ENCODE measurements around the gene CD63.

The CD63 gene

GRCh38 chr12:55767156-55767555 is 38.3 kb upstream of the CD63 start:
- H3K9ac ChIP-seq (ENCODE audit: low read length) = no peak overlapping the region
- TF ChIP-seq, protein P1, sequence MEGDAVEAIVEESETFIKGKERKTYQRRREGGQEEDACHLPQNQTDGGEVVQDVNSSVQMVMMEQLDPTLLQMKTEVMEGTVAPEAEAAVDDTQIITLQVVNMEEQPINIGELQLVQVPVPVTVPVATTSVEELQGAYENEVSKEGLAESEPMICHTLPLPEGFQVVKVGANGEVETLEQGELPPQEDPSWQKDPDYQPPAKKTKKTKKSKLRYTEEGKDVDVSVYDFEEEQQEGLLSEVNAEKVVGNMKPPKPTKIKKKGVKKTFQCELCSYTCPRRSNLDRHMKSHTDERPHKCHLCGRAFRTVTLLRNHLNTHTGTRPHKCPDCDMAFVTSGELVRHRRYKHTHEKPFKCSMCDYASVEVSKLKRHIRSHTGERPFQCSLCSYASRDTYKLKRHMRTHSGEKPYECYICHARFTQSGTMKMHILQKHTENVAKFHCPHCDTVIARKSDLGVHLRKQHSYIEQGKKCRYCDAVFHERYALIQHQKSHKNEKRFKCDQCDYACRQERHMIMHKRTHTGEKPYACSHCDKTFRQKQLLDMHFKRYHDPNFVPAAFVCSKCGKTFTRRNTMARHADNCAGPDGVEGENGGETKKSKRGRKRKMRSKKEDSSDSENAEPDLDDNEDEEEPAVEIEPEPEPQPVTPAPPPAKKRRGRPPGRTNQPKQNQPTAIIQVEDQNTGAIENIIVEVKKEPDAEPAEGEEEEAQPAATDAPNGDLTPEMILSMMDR (IDR thresholded peaks at IDR 0.05; ENCODE audit: low read length) = no peak
- TF ChIP-seq EZH2phosphoT487 (IDR thresholded peaks at IDR 0.05; ENCODE audit: low read length) (no peak), EZH2 (optimal IDR thresholded peaks at IDR 0.05; ENCODE audit: low read depth, low read length) (no peak)
- no peak overlapping the region for H3K4me3 ChIP-seq (ENCODE audit: low read length)
- H3K9me2 ChIP-seq (replicated peaks; ENCODE audit: insufficient read depth, low read length) = no peaks in the 10 kb centered on the region
- 0 out of 2 replicates have a peak, but pooled peaks cover 3% of the 10 kb centered on the region for H4K20me1 ChIP-seq (ENCODE audit: insufficient read depth, low read length)
- H3K36me3 ChIP-seq (replicated peaks; ENCODE audit: insufficient read depth, low read length) = peaks cover 5% of the 10 kb centered on the region; the same call in 1 of the 2 replicates
- no peaks in the 10 kb centered on the region for H3F3A ChIP-seq (ENCODE audit: insufficient read depth, low read length)
- H3K79me2 ChIP-seq (ENCODE audit: low read length) = peaks cover 31% of the 10 kb centered on the region
- no peak overlapping the region for H3K4me2 ChIP-seq (ENCODE audit: low read depth, low read length)
- no peaks in the 10 kb centered on the region for H3K4me1 ChIP-seq (ENCODE audit: low read length)
- no peaks in the 10 kb centered on the region for H3K9me3 ChIP-seq (replicated peaks; ENCODE audit: insufficient read depth, low read length)
- no peak for DNase-seq
- no peaks in the 10 kb centered on the region for H3K27me3 ChIP-seq (replicated peaks; ENCODE audit: insufficient read depth, low read length)
- no peak overlapping the region for H2AFZ ChIP-seq (ENCODE audit: low read length)
- no peak overlapping the region for H3K27ac ChIP-seq (ENCODE audit: low read length)

DNA sequence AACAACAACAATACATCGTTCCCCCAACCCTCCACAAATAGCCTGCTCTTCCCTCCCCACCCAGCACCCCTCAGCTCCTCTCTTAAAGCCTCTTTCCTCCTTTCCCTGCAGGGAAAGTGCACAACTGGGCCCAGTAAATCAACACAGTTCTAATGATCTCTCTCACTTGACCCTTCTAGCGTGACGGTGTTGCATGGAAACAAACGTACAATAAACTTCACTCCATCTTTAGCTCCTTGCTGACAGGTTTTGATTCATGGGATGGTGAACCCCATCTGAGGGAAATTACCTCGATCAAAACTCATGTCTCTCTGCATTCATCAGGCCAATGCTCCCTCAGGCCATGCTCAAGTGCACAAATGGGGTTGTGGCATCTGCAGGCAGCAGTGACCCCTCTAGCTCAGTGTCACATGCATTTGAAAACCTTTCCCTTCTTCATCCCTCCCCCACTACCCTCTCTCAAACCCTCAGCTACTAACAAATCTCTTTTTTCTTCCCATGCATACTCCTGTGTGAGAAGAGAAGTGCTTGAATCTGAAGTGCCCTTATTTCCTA is 37.0 kb upstream of the CD63 start:
- no peak overlapping the region for H3K4me2 ChIP-seq (ENCODE audit: low read depth, low read length)
- H3K27ac ChIP-seq (ENCODE audit: low read length) = no peak overlapping the region

GRCh38 chr12:55762646-55763045 is 33.8 kb upstream of the CD63 start:
- no peaks in the 10 kb centered on the region; the same call in none of the 2 replicates for H3K36me3 ChIP-seq (replicated peaks; ENCODE audit: insufficient read depth, low read length)

More for the DNA sequence above, 37.0 kb upstream of the CD63 start:
- Histone ChIP-seq H3F3A (ENCODE audit: insufficient read depth, low read length) (no peaks in the 10 kb centered on the region), H3K9me3 (replicated peaks; ENCODE audit: insufficient read depth, low read length) (no peaks in the 10 kb centered on the region), H3K4me3 (ENCODE audit: low read length) (no peak overlapping the region), H3K9me2 (replicated peaks; ENCODE audit: insufficient read depth, low read length) (no peaks in the 10 kb centered on the region), H3K36me3 (replicated peaks; ENCODE audit: insufficient read depth, low read length) (no peaks in the 10 kb centered on the region; the same call in 1 of the 2 replicates), H3K79me2 (ENCODE audit: low read length) (peaks cover 22% of the 10 kb centered on the region), H2AFZ (ENCODE audit: low read length) (no peak overlapping the region), H3K27me3 (replicated peaks; ENCODE audit: insufficient read depth, low read length) (no peaks in the 10 kb centered on the region), H3K9ac (ENCODE audit: low read length) (no peak overlapping the region), H4K20me1 (ENCODE audit: insufficient read depth, low read length) (no peaks in the 10 kb centered on the region), H3K4me1 (ENCODE audit: low read length) (no peaks in the 10 kb centered on the region)
- no peak for DNase-seq
- TF ChIP-seq, protein P1 (IDR thresholded peaks at IDR 0.05; ENCODE audit: low read length) = no peak
- TF ChIP-seq EZH2phosphoT487 (IDR thresholded peaks at IDR 0.05; ENCODE audit: low read length) = no peak
- no peak for TF ChIP-seq EZH2 (optimal IDR thresholded peaks at IDR 0.05; ENCODE audit: low read depth, low read length)

More at GRCh38 chr12:55762646-55763045, 33.8 kb upstream of the CD63 start:
- H3F3A ChIP-seq (ENCODE audit: insufficient read depth, low read length) = no peaks in the 10 kb centered on the region
- no peaks in the 10 kb centered on the region for H3K9me3 ChIP-seq (replicated peaks; ENCODE audit: insufficient read depth, low read length)
- H3K27ac ChIP-seq (ENCODE audit: low read length) = no peak overlapping the region
- H4K20me1 ChIP-seq (ENCODE audit: insufficient read depth, low read length) = no peaks in the 10 kb centered on the region
- H3K27me3 ChIP-seq (replicated peaks; ENCODE audit: insufficient read depth, low read length) = no peaks in the 10 kb centered on the region
- H3K4me2 ChIP-seq (ENCODE audit: low read depth, low read length) = no peak overlapping the region
- no peak for DNase-seq
- H3K4me3 ChIP-seq (ENCODE audit: low read length) = no peak overlapping the region
- H3K9ac ChIP-seq (ENCODE audit: low read length) = no peak overlapping the region
- no peaks in the 10 kb centered on the region for H3K9me2 ChIP-seq (replicated peaks; ENCODE audit: insufficient read depth, low read length)
- peaks cover 22% of the 10 kb centered on the region for H3K79me2 ChIP-seq (ENCODE audit: low read length)
- no peaks in the 10 kb centered on the region for H3K4me1 ChIP-seq (ENCODE audit: low read length)
- TF ChIP-seq EZH2 (optimal IDR thresholded peaks at IDR 0.05; ENCODE audit: low read depth, low read length) = no peak
- no peak for TF ChIP-seq EZH2phosphoT487 (IDR thresholded peaks at IDR 0.05; ENCODE audit: low read length)
- TF ChIP-seq, protein P1 (IDR thresholded peaks at IDR 0.05; ENCODE audit: low read length) = no peak
- H2AFZ ChIP-seq (ENCODE audit: low read length) = no peak overlapping the region

Data from MM.1S (cell line).